MM.1S (cell line): ENCODE data around the gene ICA1L.
"Not testable (repeated sequence)": the region's sequence is repeated elsewhere in the genome, so short reads cannot be mapped to it uniquely, and the experiment has no call there.

Experiments used
- DNase-seq: peaks from one replicate; pipeline ENCODE4 v3.0.0-alpha.2; 2015
- H2AFZ ChIP-seq: fragments of 300-600 bp; sonication (generic); 2 replicates; pipeline ENCODE4 v1.6.0; 2016; ENCODE audit warnings: antibody characterized with exemption, low read length
- H3F3A ChIP-seq: fragments of 300-600 bp; sonication (generic); 2 replicates; pipeline ENCODE4 v1.6.1; 2016; ENCODE audit warnings: mild to moderate bottlenecking, antibody characterized with exemption, low read length, moderate library complexity, mixed read lengths; ENCODE audit not compliant: insufficient read depth
- H3K27ac ChIP-seq: fragments of 300-600 bp; sonication (generic); 2 replicates; pipeline ENCODE4 v1.5.1; 2016; ENCODE audit warnings: mild to moderate bottlenecking, low read length
- H3K27me3 ChIP-seq: fragments of 300-600 bp; sonication (generic); replicated peaks from 2 replicates; pipeline ENCODE4 v1.6.0; 2016; ENCODE audit warnings: low read length; ENCODE audit not compliant: insufficient read depth
- H3K36me3 ChIP-seq: fragments of 300-600 bp; sonication (generic); replicated peaks from 2 replicates; pipeline ENCODE4 v1.6.1; 2016; ENCODE audit warnings: mild to moderate bottlenecking, low read length, mixed read lengths; ENCODE audit not compliant: insufficient read depth
- H3K4me1 ChIP-seq: fragments of 300-600 bp; sonication (generic); 2 replicates; pipeline ENCODE4 v1.6.1; 2016; ENCODE audit warnings: low read length, mixed read lengths
- H3K4me2 ChIP-seq: fragments of 300-600 bp; sonication (generic); 2 replicates; pipeline ENCODE4 v1.6.0; 2016; ENCODE audit warnings: low read depth, low read length
- H3K4me3 ChIP-seq: fragments of 300-600 bp; sonication (generic); 2 replicates; pipeline ENCODE4 v1.5.1; 2016; ENCODE audit warnings: low read length, mixed read lengths
- H3K79me2 ChIP-seq: fragments of 300-600 bp; sonication (generic); 2 replicates; pipeline ENCODE4 v1.6.1; 2016; ENCODE audit warnings: mixed run types, low read length, mixed read lengths
- H3K9ac ChIP-seq: fragments of 300-600 bp; sonication (generic); 2 replicates; pipeline ENCODE4 v1.6.1; 2016; ENCODE audit warnings: low read length, mixed read lengths
- H3K9me2 ChIP-seq: fragments of 300-600 bp; sonication (generic); replicated peaks from 2 replicates; pipeline ENCODE4 v1.6.1; 2016; ENCODE audit warnings: mild to moderate bottlenecking, low read length, mixed read lengths; ENCODE audit not compliant: insufficient read depth
- H3K9me3 ChIP-seq: fragments of 300-600 bp; sonication (generic); replicated peaks from 2 replicates; pipeline ENCODE4 v1.6.1; 2016; ENCODE audit warnings: mild to moderate bottlenecking, low read length, mixed read lengths; ENCODE audit not compliant: insufficient read depth
- H4K20me1 ChIP-seq: fragments of 300-600 bp; sonication (generic); 2 replicates; pipeline ENCODE4 v1.6.1; 2016; ENCODE audit warnings: mild to moderate bottlenecking, low read length, moderate library complexity, mixed read lengths; ENCODE audit not compliant: insufficient read depth
- CTCF ChIP-seq: fragments of 300-600 bp; sonication (generic); IDR thresholded peaks from 2 replicates; pipeline ENCODE4 v1.5.1; 2016; ENCODE audit warnings: antibody characterized with exemption, low read length, mixed read lengths
- EZH2 ChIP-seq: fragments of 300-600 bp; sonication (generic); optimal IDR thresholded peaks from 2 replicates; pipeline ENCODE3; 2017; ENCODE audit warnings: low read depth, mild to moderate bottlenecking, antibody characterized with exemption, low read length, mixed read lengths
- EZH2phosphoT487 ChIP-seq: fragments of 300-600 bp; sonication (generic); IDR thresholded peaks from 2 replicates; pipeline ENCODE4 v1.6.1; 2018; ENCODE audit warnings: antibody characterized with exemption, low read length

ICA1L gene

GRCh38 chr2:202909394-202910192, 38.0 kb upstream of the ICA1L start:
- DNase-seq = no peak
- Histone ChIP-seq H3K9me3 (no peaks in the 10 kb centered on the region), H3F3A (peaks cover 9% of the 10 kb centered on the region; the same call in 1 of the 2 replicates), H3K79me2 (peaks cover 57% of the 10 kb centered on the region), H3K4me2 (peak overlapping the region; percentile 69; the same call in 1 of the 2 replicates), H3K4me3 (no peak overlapping the region), H3K36me3 (no peaks in the 10 kb centered on the region), H2AFZ (no peak overlapping the region), H3K4me1 (no peaks in the 10 kb centered on the region), H4K20me1 (no peaks in the 10 kb centered on the region), H3K9ac (no peak overlapping the region), H3K9me2 (no peaks in the 10 kb centered on the region), H3K27me3 (no peaks in the 10 kb centered on the region), H3K27ac (no peak overlapping the region)
- TF ChIP-seq EZH2phosphoT487 = no peak
- no peak for TF ChIP-seq EZH2
- TF ChIP-seq CTCF = no peak

GRCh38 chr2:202908186-202908585, 36.6 kb upstream of the ICA1L start:
- Histone ChIP-seq H3K27ac (no peak overlapping the region), H3K4me3 (no peak overlapping the region), H3K9me3 (no peaks in the 10 kb centered on the region), H3K79me2 (peaks cover 65% of the 10 kb centered on the region), H3K9me2 (no peaks in the 10 kb centered on the region), H3K4me1 (no peaks in the 10 kb centered on the region), H3K4me2 (no peak overlapping the region), H3F3A (peaks cover 9% of the 10 kb centered on the region; the same call in 1 of the 2 replicates), H4K20me1 (no peaks in the 10 kb centered on the region), H3K27me3 (no peaks in the 10 kb centered on the region), H3K9ac (no peak overlapping the region), H3K36me3 (no peaks in the 10 kb centered on the region), H2AFZ (no peak overlapping the region)
- DNase-seq = no peak
- TF ChIP-seq EZH2phosphoT487 = no peak
- TF ChIP-seq CTCF = no peak
- no peak for TF ChIP-seq EZH2

GRCh38 chr2:202905507-202905906, 33.9 kb upstream of the ICA1L start:
- not testable (repeated sequence) for H4K20me1 ChIP-seq, H3K9me3 ChIP-seq, H3K4me1 ChIP-seq, H3K27me3 ChIP-seq, H3K4me3 ChIP-seq, H3K4me2 ChIP-seq, H3F3A ChIP-seq, H3K9me2 ChIP-seq, H3K27ac ChIP-seq, DNase-seq, H3K9ac ChIP-seq, H3K36me3 ChIP-seq, H2AFZ ChIP-seq
- H3K79me2 ChIP-seq = peaks cover 68% of the 10 kb centered on the region

DNA sequence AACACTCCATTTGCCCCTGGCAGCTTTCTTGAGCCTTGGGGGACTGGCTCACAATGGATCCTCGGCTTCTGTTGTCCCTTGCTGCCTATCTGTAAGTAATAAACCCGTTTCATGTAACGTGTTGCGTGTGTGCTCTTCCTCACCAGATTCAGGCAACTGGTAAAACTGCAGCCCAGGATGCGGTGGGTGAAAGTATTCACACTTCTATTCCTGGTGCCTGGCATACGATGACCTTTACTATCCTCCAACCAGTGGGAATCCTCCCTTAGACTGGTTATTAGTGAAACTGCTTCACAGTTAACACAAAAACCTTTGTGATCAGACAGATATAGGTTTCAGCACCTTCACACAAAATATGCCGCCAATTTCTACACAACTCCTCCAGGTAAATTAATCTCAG, 13.6 kb upstream of the ICA1L start:
- H3K9ac ChIP-seq = no peak overlapping the region
- TF ChIP-seq CTCF = no peak
- TF ChIP-seq EZH2phosphoT487 = no peak
- no peak for TF ChIP-seq EZH2
- no peaks in the 10 kb centered on the region for H3K27me3 ChIP-seq
- H3K4me2 ChIP-seq = no peak overlapping the region
- no peak overlapping the region for H3K27ac ChIP-seq
- H3K36me3 ChIP-seq = no peaks in the 10 kb centered on the region; the same call in 1 of the 2 replicates
- no peaks in the 10 kb centered on the region; the same call in 1 of the 2 replicates for H3F3A ChIP-seq
- no peaks in the 10 kb centered on the region for H3K9me2 ChIP-seq
- H3K4me1 ChIP-seq = no peaks in the 10 kb centered on the region
- no peak overlapping the region for H3K4me3 ChIP-seq
- no peaks in the 10 kb centered on the region for H4K20me1 ChIP-seq
- no peak for DNase-seq
- H3K9me3 ChIP-seq = no peaks in the 10 kb centered on the region
- no peaks in the 10 kb centered on the region for H3K79me2 ChIP-seq
- no peak overlapping the region for H2AFZ ChIP-seq
